ENCODE measurements around the gene TRIM31.
A peak's percentile ranks its signal among the peaks of the same experiment; 100 is the strongest.

The TRIM31 gene

DNA sequence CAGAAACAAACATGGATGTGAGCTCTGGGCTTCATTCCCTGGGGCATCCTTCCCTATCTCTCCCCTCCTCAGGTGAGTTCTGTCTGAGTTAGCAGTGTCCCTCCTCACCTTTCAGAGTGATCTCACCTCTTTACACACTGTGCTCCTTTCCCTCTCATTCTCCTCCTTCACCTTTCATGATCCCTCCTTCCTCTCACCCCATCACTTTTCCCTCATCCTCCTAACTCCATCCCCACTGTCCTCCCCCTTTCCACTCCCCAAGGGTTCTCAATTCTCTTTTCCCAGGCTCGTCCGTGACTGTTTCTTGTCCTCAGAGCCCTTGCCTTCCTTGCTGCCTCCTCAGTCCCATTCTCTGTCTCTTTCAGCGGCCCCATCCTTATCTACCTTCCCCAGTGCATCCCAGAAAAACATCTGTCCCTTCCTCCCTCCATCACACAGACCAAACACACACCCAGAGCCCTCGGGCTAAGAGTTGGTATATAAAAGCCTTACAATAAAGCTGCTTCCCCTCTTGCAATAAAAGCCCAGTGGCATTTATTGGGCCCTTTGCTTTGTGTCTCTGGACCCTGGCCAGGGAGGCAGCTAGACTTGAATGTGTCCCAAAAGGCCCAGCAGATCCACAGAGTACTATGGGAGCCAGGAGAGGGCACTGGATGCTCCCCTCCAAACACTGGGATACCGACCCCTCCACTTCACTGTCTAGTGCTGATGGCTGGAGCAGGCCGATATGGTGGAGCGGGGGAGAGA lies 39.2 kb downstream of the TRIM31 start:
- no peak overlapping the region for H3K4me3 ChIP-seq (replicated peaks; ENCODE audit: low read depth, low read length)
- peaks cover 5% of the 10 kb centered on the region; the same call in 1 of the 2 replicates for H3K27me3 ChIP-seq (replicated peaks; ENCODE audit: control insufficient read depth, insufficient read depth, low read length)

DNA sequence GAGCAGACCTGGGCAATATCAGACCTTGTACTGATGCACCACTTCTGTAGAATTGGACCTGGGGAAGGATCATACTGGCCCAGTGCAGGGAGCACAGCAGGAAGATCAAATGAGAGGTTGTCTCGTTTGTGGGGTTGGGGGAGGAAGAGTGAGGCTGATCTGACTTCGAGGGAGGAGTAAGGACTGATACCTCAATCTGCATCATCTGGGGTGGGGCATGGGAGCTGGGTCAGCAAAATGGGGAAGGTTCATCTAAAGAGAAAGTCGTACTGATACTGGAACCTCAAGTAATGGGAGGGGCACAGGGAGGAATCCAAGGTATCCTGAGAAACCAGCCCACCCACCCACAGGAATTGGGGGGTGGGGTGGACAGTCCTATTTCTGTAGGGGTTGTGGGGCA lies 41.0 kb downstream of the TRIM31 start:
- no peak for DNase-seq (ENCODE audit: extremely low read depth, insufficient read length)
- Histone ChIP-seq H3K27me3 (replicated peaks; ENCODE audit: control insufficient read depth, insufficient read depth, low read length) (peaks cover 5% of the 10 kb centered on the region; the same call in 1 of the 2 replicates), H3K36me3 (ENCODE audit: control insufficient read depth, insufficient read depth, low read length) (0 out of 2 replicates have a peak, but pooled peaks cover 2% of the 10 kb centered on the region), H3K4me3 (replicated peaks; ENCODE audit: low read depth, low read length) (no peak overlapping the region)
- TF ChIP-seq, protein P1, sequence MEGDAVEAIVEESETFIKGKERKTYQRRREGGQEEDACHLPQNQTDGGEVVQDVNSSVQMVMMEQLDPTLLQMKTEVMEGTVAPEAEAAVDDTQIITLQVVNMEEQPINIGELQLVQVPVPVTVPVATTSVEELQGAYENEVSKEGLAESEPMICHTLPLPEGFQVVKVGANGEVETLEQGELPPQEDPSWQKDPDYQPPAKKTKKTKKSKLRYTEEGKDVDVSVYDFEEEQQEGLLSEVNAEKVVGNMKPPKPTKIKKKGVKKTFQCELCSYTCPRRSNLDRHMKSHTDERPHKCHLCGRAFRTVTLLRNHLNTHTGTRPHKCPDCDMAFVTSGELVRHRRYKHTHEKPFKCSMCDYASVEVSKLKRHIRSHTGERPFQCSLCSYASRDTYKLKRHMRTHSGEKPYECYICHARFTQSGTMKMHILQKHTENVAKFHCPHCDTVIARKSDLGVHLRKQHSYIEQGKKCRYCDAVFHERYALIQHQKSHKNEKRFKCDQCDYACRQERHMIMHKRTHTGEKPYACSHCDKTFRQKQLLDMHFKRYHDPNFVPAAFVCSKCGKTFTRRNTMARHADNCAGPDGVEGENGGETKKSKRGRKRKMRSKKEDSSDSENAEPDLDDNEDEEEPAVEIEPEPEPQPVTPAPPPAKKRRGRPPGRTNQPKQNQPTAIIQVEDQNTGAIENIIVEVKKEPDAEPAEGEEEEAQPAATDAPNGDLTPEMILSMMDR (IDR thresholded peaks at IDR 0.05; ENCODE audit: insufficient read depth, low read length, poor library complexity, severe bottlenecking) = no peak

More for the DNA sequence above, 39.2 kb downstream of the TRIM31 start:
- TF ChIP-seq, protein P1 (IDR thresholded peaks at IDR 0.05; ENCODE audit: insufficient read depth, low read length, poor library complexity, severe bottlenecking) = no peak
- DNase-seq (ENCODE audit: extremely low read depth, insufficient read length) = no peak
- H3K36me3 ChIP-seq (ENCODE audit: control insufficient read depth, insufficient read depth, low read length) = 0 out of 2 replicates have a peak, but pooled peaks cover 2% of the 10 kb centered on the region

DNA sequence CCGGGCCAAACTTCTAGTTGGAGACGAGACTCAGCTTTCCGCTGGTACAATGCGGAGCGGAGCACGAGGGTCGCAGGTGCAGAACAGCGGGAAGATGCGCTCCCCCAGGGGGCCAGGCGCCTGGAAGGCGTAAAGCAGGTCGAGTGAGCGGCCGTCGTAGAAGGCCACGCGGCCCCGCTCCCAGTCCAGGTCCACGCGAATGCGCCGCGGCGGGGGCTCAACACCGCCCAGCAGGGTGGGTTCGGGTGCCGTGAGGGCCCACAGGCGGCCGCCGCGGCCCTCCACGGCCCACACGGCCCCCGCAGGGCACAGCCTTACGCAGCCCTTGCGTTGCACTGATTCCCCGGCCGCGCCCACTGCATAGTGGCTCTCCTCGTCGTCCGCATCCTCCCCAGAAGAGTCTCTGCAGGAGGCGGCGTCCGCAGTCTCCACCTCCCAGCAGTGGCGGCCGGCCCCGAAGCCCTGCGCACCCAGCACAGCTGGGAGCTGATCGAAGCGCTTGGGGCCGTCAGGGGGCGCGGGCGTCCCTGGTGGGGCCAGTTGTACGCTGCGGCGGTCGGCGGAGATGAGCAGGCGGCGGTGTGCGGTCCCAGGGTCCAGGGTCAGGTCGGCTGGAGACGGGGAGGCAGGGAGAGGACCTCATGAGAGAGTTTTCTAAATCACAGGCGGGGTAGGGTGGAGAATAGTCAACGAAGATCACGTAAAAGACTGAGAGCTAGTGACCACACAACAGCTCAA lies 41.6 kb downstream of the TRIM31 start:
- TF ChIP-seq, protein P1 (IDR thresholded peaks at IDR 0.05; ENCODE audit: insufficient read depth, low read length, poor library complexity, severe bottlenecking) = no peak
- Histone ChIP-seq H3K36me3 (ENCODE audit: control insufficient read depth, insufficient read depth, low read length) (0 out of 2 replicates have a peak, but pooled peaks cover 2% of the 10 kb centered on the region), H3K4me3 (replicated peaks; ENCODE audit: low read depth, low read length) (no peak overlapping the region), H3K27me3 (replicated peaks; ENCODE audit: control insufficient read depth, insufficient read depth, low read length) (peaks cover 5% of the 10 kb centered on the region; the same call in 1 of the 2 replicates)
- DNase-seq (ENCODE audit: extremely low read depth, insufficient read length) = no peak

DNA sequence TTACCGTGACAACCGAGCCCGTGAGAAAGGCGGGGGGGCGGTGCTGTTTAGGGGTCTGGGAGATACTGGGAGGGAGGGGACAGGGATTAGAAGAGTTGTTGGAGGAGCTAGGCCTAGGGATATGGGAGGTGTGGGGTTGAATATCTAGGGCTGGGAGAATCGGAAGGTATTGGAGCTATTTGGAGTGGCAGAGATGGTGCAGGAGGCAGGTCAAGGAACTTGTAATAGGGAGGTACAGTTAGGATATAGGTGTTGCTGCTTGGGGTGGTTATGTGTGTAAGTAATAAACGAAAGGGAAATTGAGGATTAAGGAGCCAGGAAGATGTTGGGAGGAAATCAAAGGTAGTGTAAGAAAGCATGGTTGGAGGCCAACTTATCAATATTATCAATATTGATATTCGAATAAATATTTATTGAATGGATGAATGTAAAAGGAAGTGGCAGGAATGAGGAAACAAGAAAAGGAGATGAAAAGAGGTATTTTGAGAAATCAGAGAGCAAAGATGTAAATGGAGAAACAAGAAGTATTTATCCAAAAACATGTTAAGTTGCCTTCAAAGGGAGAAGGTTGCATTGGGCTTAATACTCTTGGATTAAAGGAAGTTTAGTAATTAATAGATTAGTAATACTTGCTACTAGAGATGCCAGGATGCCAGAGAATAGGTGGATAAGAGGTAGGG lies 45.3 kb downstream of the TRIM31 start:
- peaks cover 2% of the 10 kb centered on the region; the same call in 1 of the 2 replicates for H3K36me3 ChIP-seq (ENCODE audit: control insufficient read depth, insufficient read depth, low read length)
- TF ChIP-seq, protein P1 (IDR thresholded peaks at IDR 0.05; ENCODE audit: insufficient read depth, low read length, poor library complexity, severe bottlenecking) = no peak
- DNase-seq (ENCODE audit: extremely low read depth, insufficient read length) = no peak
- no peaks in the 10 kb centered on the region for H3K27me3 ChIP-seq (replicated peaks; ENCODE audit: control insufficient read depth, insufficient read depth, low read length)
- peak overlapping the region; percentile 87 for H3K4me3 ChIP-seq (replicated peaks; ENCODE audit: low read depth, low read length)

DNA sequence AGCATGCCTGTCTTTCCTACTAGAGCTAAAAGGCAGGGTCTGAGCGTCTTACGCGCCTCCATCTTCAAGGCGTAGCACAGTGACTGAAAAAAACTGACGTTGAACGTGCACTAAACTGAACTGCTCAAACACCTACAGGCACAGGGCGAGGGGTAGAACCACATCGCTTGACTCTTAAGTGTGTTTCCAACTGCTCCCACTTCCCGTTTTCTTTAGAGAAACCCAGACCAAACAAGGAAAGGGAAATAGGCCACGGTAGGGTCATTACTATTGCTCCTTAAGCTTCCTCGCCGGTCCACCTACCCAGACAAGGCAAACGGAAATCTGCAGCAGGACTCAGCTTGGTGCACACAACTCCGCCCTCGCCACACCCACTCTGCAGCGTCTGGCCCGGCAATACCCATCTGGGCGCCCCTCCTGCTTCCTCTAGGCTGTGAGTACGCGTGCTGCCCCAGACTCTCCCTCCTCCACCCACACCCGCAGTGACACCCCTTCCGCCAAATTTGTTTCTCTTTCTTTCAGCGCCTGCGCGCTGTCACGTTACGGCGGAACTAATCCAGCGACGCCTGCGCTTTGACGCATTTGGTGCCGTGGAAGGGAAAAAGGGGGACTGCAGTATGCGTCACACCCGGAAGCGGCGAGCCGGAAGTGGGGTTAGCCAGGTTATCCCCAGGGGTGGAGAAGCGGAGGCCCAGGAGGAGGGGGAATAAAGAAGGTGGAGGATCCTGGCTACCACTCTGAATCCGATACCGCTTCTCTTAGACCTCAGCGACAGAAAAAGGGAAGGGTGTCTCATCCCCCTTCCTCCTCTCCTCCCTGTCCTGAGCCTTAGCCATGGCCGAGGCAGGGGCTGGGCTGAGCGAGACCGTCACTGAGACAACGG lies 46.1 kb downstream of the TRIM31 start, which contains the start of gene PPP1R11:
Gene PPP1R11, plus strand, starts transcription at position 622 of the 883 bp plus-strand sequence. Its CDS starts 213 bp downstream, at position 835.
- TF ChIP-seq, protein P1 (IDR thresholded peaks at IDR 0.05; ENCODE audit: insufficient read depth, low read length, poor library complexity, severe bottlenecking) = no peak
- Histone ChIP-seq H3K27me3 (replicated peaks; ENCODE audit: control insufficient read depth, insufficient read depth, low read length) (no peaks in the 10 kb centered on the region), H3K36me3 (ENCODE audit: control insufficient read depth, insufficient read depth, low read length) (peaks cover 2% of the 10 kb centered on the region; the same call in 1 of the 2 replicates), H3K4me3 (replicated peaks; ENCODE audit: low read depth, low read length) (peak within 1 kb of the TSS; percentile 87)
- peak; percentile 97 for DNase-seq (ENCODE audit: extremely low read depth, insufficient read length)

All from GM06990 (cell line).